Caco-2 (cell line): ENCODE measurements around the gene BCL7A. TPM values are rescaled to one million over a fixed set of nuclear protein-coding genes. Genes with fewer than 3 reads are reported as not detected.

Experiments used
- BruUV-seq: library from RNA; stranded (reverse); fragments of 400-500 nt; replicated peaks from 2 replicates; lab custom pipeline; 2021; lab: Mats Ljungman, UMichigan
- CTCF ChIA-PET: fragments of 300-600 bp; sonication (Branson Sonifier 250); formaldehyde crosslinking; loops from one replicate; lab custom pipeline; 2022; ENCODE audit warnings: antibody characterized with exemption; lab: Charles Lee
- POLR2A ChIA-PET: fragments of 300-600 bp; sonication (Branson Sonifier 250); formaldehyde crosslinking; loops from one replicate; lab custom pipeline; 2022; ENCODE audit warnings: antibody characterized with exemption; lab: Charles Lee
- DNase-seq, 2 experiments: peaks; one replicate each; pipeline versions ENCODE4 v3.0.0 to v3.0.0-alpha.2; 2020 to 2022
- H3K27me3 ChIP-seq: replicated peaks from 2 replicates; pipeline ENCODE4 v1.6.0; 2011; ENCODE audit warnings: low read length; ENCODE audit not compliant: control insufficient read depth, insufficient read depth
- H3K36me3 ChIP-seq: 2 replicates; pipeline ENCODE4 v1.5.1; 2011; ENCODE audit warnings: low read length; ENCODE audit not compliant: control insufficient read depth, insufficient read depth
- H3K4me1 ChIP-seq: fragments of 250-450 bp; sonication (Bioruptor Pico); 2 replicates; pipeline ENCODE4 v1.5.1; 2020; ENCODE audit warnings: mild to moderate bottlenecking
- H3K4me3 ChIP-seq: 2 replicates; pipeline ENCODE4 v1.5.1; 2011; ENCODE audit warnings: low read depth, mild to moderate bottlenecking, control low read depth, low read length
- H3K9me3 ChIP-seq: fragments of 250-450 bp; sonication (Bioruptor Pico); 2 replicates; pipeline ENCODE4 v1.5.1; 2020; ENCODE audit warnings: mild to moderate bottlenecking, moderate library complexity
- H3K27ac Mint-ChIP-seq: one replicate; pipeline ENCODE4 v1.8.0; 2022; ENCODE audit warnings: mixed read lengths; ENCODE audit not compliant: unreplicated experiment
- H3K27me3 Mint-ChIP-seq: one replicate; pipeline ENCODE4 v1.8.0; 2022; ENCODE audit warnings: mixed read lengths; ENCODE audit not compliant: insufficient read depth, unreplicated experiment
- H3K36me3 Mint-ChIP-seq: one replicate; pipeline ENCODE4 v1.8.0; 2022; ENCODE audit warnings: mild to moderate bottlenecking, mixed read lengths; ENCODE audit not compliant: insufficient read depth, unreplicated experiment
- H3K4me1 Mint-ChIP-seq: one replicate; pipeline ENCODE4 v1.8.0; 2022; ENCODE audit warnings: low read depth, mixed read lengths; ENCODE audit not compliant: unreplicated experiment
- H3K4me3 Mint-ChIP-seq: one replicate; pipeline ENCODE4 v1.8.0; 2022; ENCODE audit warnings: mild to moderate bottlenecking, moderate library complexity, mixed read lengths; ENCODE audit not compliant: unreplicated experiment
- H3K9me3 Mint-ChIP-seq: one replicate; pipeline ENCODE4 v1.8.0; 2022; ENCODE audit warnings: mixed read lengths; ENCODE audit not compliant: unreplicated experiment
- CTCF ChIP-seq, 2 experiments: fragments of 200-600 bp in 1 of 2; IDR thresholded peaks; 1 replicate in 1 of 2; 2 replicates in 1 of 2; pipeline versions ENCODE4 v1.5.1 to v1.8.0; 2011 to 2022; ENCODE audit warnings: antibody characterized with exemption in 1 of 2, control low read depth in 1 of 2, inconsistent platforms in 1 of 2, low read depth in 1 of 2, low read length in 1 of 2, mild to moderate bottlenecking in 1 of 2, moderate library complexity in 1 of 2; ENCODE audit not compliant: insufficient read depth in 1 of 2, severe bottlenecking in 1 of 2, unreplicated experiment in 1 of 2
- intact Hi-C: fragments of 100-400 bp; cut with micrococcal nuclease; formaldehyde crosslinking; loops from one replicate; pipeline ENCODE4 v1.10.0; 2022; ENCODE audit not compliant: unreplicated experiment
- total RNA-seq: library from RNA; stranded (reverse); gene quantifications from 2 replicates; pipeline ENCODE4 v1.2.3, GENCODE V29; 2022

BCL7A gene
- total RNA-seq, 1 experiment from 2014 or later = 15.5 TPM

- Histone ChIP-seq H3K36me3 (no peaks in the 10 kb centered on the region), H3K27me3 (no peaks in the 10 kb centered on the region)
These were observed 21.2 kb downstream of the BCL7A start for GRCh38 chr12:122042910-122043309.

GRCh38 chr12:122043476-122043875 lies 21.8 kb downstream of the BCL7A start:
- no peaks in the 10 kb centered on the region for H3K36me3 ChIP-seq
- no peak overlapping the region for H3K4me3 Mint-ChIP-seq
- H3K9me3 ChIP-seq = no peaks in the 10 kb centered on the region
- peaks cover 18% of the 10 kb centered on the region for H3K36me3 Mint-ChIP-seq
- H3K4me1 Mint-ChIP-seq = peaks cover 14% of the 10 kb centered on the region
- ChIA-PET CTCF (no interaction called here), POLR2A (no interaction called here)
- BruUV-seq = no TSS peak
- no peak overlapping the region for H3K27ac Mint-ChIP-seq
- H3K9me3 Mint-ChIP-seq = no peaks in the 10 kb centered on the region
- H3K4me3 ChIP-seq = no peak overlapping the region
- H3K27me3 Mint-ChIP-seq = no peaks in the 10 kb centered on the region
- no peaks in the 10 kb centered on the region for H3K27me3 ChIP-seq
- no peak for DNase-seq
- TF ChIP-seq CTCF (IDR thresholded peaks at IDR 0.05; ENCODE audit: insufficient read depth in 1 of 2, low read depth in 1 of 2, low read length in 1 of 2, severe bottlenecking in 1 of 2, unreplicated experiment in 1 of 2) = no peak
- intact Hi-C loops = no loop called here
- peaks cover 13% of the 10 kb centered on the region for H3K4me1 ChIP-seq

More at GRCh38 chr12:122042910-122043309, 21.2 kb downstream of the BCL7A start:
- Histone ChIP-seq H3K4me3 (no peak overlapping the region), H3K9me3 (no peaks in the 10 kb centered on the region), H3K4me1 (peaks cover 13% of the 10 kb centered on the region)
- peaks cover 13% of the 10 kb centered on the region for H3K36me3 Mint-ChIP-seq
- intact Hi-C loops = no loop called here
- H3K27me3 Mint-ChIP-seq = no peaks in the 10 kb centered on the region
- CTCF ChIA-PET = no interaction called here
- DNase-seq = no peak
- BruUV-seq = no TSS peak
- H3K4me1 Mint-ChIP-seq = peaks cover 9% of the 10 kb centered on the region
- TF ChIP-seq CTCF (IDR thresholded peaks at IDR 0.05; ENCODE audit: insufficient read depth in 1 of 2, low read depth in 1 of 2, low read length in 1 of 2, severe bottlenecking in 1 of 2, unreplicated experiment in 1 of 2) = no peak
- no peak overlapping the region for H3K27ac Mint-ChIP-seq
- no peak overlapping the region for H3K4me3 Mint-ChIP-seq
- H3K9me3 Mint-ChIP-seq = no peaks in the 10 kb centered on the region
- POLR2A ChIA-PET = no interaction called here

GRCh38 chr12:122045262-122045661 lies 23.6 kb downstream of the BCL7A start:
- no peaks in the 10 kb centered on the region for H3K9me3 Mint-ChIP-seq
- ChIA-PET POLR2A (no interaction called here), CTCF (no interaction called here)
- H3K9me3 ChIP-seq = no peaks in the 10 kb centered on the region
- no TSS peak for BruUV-seq
- H3K36me3 Mint-ChIP-seq = peaks cover 20% of the 10 kb centered on the region
- H3K27ac Mint-ChIP-seq = no peak overlapping the region
- H3K36me3 ChIP-seq = no peaks in the 10 kb centered on the region
- no peaks in the 10 kb centered on the region for H3K27me3 Mint-ChIP-seq
- no peak overlapping the region for H3K4me3 Mint-ChIP-seq
- peaks cover 14% of the 10 kb centered on the region for H3K4me1 Mint-ChIP-seq
- H3K4me1 ChIP-seq = peaks cover 8% of the 10 kb centered on the region
- no peak overlapping the region for H3K4me3 ChIP-seq
- no peak for TF ChIP-seq CTCF (IDR thresholded peaks at IDR 0.05; ENCODE audit: insufficient read depth in 1 of 2, low read depth in 1 of 2, low read length in 1 of 2, severe bottlenecking in 1 of 2, unreplicated experiment in 1 of 2)
- no peak for DNase-seq
- intact Hi-C loops = no loop called here
- H3K27me3 ChIP-seq = no peaks in the 10 kb centered on the region
